Endodermal cell (in vitro differentiated cells): Measurements from ENCODE around the gene CARD14. TPM values are rescaled to one million over a fixed set of nuclear protein-coding genes. Genes with fewer than 3 reads are reported as not detected.

Source experiments
- DNase-seq: peaks from one replicate; pipeline ENCODE4 v3.0.0-alpha.2; 2017
- H3K27ac ChIP-seq: 2 replicates; pipeline ENCODE4 v1.5.1; 2013; ENCODE audit warnings: mild to moderate bottlenecking, low read depth, low read length, moderate library complexity
- H3K27me3 ChIP-seq: 2 replicates; pipeline ENCODE4 v1.6.1; 2013; ENCODE audit warnings: mild to moderate bottlenecking, low read length, moderate library complexity; ENCODE audit not compliant: insufficient read depth, control insufficient read depth, poor library complexity, severe bottlenecking
- H3K36me3 ChIP-seq: 2 replicates; pipeline ENCODE4 v1.7.0; 2013; ENCODE audit warnings: mild to moderate bottlenecking, low read length, moderate library complexity; ENCODE audit not compliant: control insufficient read depth, insufficient read depth
- H3K4me1 ChIP-seq: one replicate; pipeline ENCODE4 v1.7.0; 2013; ENCODE audit warnings: low read length; ENCODE audit not compliant: control insufficient read depth, insufficient read depth
- H3K4me3 ChIP-seq: 2 replicates; pipeline ENCODE4 v1.5.1; 2013; ENCODE audit warnings: mild to moderate bottlenecking, low read length, moderate library complexity
- H3K9ac ChIP-seq: 2 replicates; pipeline ENCODE4 v1.6.1; 2013; ENCODE audit warnings: mild to moderate bottlenecking, low read length, moderate library complexity; ENCODE audit not compliant: poor library complexity, severe bottlenecking; ENCODE audit errors: extremely low read depth
- H3K9me3 ChIP-seq: 2 replicates; pipeline ENCODE4 v1.6.1; 2013; ENCODE audit warnings: mild to moderate bottlenecking, low read length, moderate library complexity; ENCODE audit not compliant: control insufficient read depth
- H3K27ac Mint-ChIP-seq: 2 replicates; pipeline ENCODE4 v1.8.0; 2020; ENCODE audit warnings: mixed read lengths
- H3K27me3 Mint-ChIP-seq: 2 replicates; pipeline ENCODE4 v1.8.0; 2021; ENCODE audit warnings: mild to moderate bottlenecking, mixed read lengths; ENCODE audit not compliant: insufficient read depth
- H3K36me3 Mint-ChIP-seq: 2 replicates; pipeline ENCODE4 v1.8.0; 2020; ENCODE audit warnings: low read depth, mixed read lengths
- H3K4me1 Mint-ChIP-seq: 2 replicates; pipeline ENCODE4 v1.8.0; 2020; ENCODE audit warnings: mixed read lengths
- H3K4me3 Mint-ChIP-seq: 2 replicates; pipeline ENCODE4 v1.8.0; 2020; ENCODE audit warnings: mild to moderate bottlenecking, moderate library complexity, mixed read lengths
- H3K9me3 Mint-ChIP-seq: 2 replicates; pipeline ENCODE4 v1.8.0; 2020; ENCODE audit warnings: mild to moderate bottlenecking, mixed read lengths
- CTCF ChIP-seq: fragments of 200-600 bp; sonication (generic); conservative IDR thresholded peaks from 2 replicates; pipeline ENCODE4 v1.5.0; 2021; ENCODE audit warnings: antibody characterized with exemption, mild to moderate bottlenecking
- WGBS, 2 experiments: methylation state at CpG; one replicate each; pipeline versions ENCODE4 v1.1.5 to v1.1.7; 2013; ENCODE audit warnings: missing lambda C conversion rate in 2 of 2, mixed read lengths in 1 of 2; ENCODE audit not compliant: insufficient coverage in 1 of 2, insufficient read length in 1 of 2; 5-methylcytosine and 5-hydroxymethylcytosine counted together
- total RNA-seq, 2 donors: library from RNA; stranded (reverse); fragmentation: NEBNext Ultra II Directional in 1 of 2; extraction: Animal tissue kit (Norgen Biotek cat#: 25700) in 1 of 2; gene quantifications; 2 replicates in 1 of 2; 3 replicates in 1 of 2; pipeline ENCODE4 v1.2.1, GENCODE V29; 2021

Gene CARD14
- total RNA-seq, 2 donors from 2014 or later: 0.31 TPM; not detected in 1

- TF ChIP-seq CTCF: no peak
- H3K4me3 ChIP-seq: no peak overlapping the region
- H3K36me3 ChIP-seq: no peaks in the 10 kb centered on the region
- no peak overlapping the region for H3K9ac ChIP-seq
- H3K4me3 Mint-ChIP-seq: no peak overlapping the region
- WGBS, 2 experiments: 87 to 89% methylated on average over 3 to 5 of the region's 5 CpGs
- no peaks in the 10 kb centered on the region for H3K9me3 ChIP-seq
- peaks cover 3% of the 10 kb centered on the region for H3K27me3 Mint-ChIP-seq
- no peak overlapping the region for H3K27ac ChIP-seq
- no peak for DNase-seq
- no peaks in the 10 kb centered on the region for H3K4me1 Mint-ChIP-seq
- no peak overlapping the region for H3K27ac Mint-ChIP-seq
- H3K27me3 ChIP-seq: no peaks in the 10 kb centered on the region
- no peaks in the 10 kb centered on the region for H3K36me3 Mint-ChIP-seq
- H3K4me1 ChIP-seq: no peaks in the 10 kb centered on the region
- H3K9me3 Mint-ChIP-seq: no peaks in the 10 kb centered on the region
Observed at GRCh38 chr17:80168371-80168770, 1.5 kb upstream of the CARD14 start.

- Mint-ChIP-seq H3K36me3 (no peaks in the 10 kb centered on the region), H3K4me3 (no peak overlapping the region), H3K27ac (no peak overlapping the region), H3K9me3 (no peaks in the 10 kb centered on the region), H3K4me1 (no peaks in the 10 kb centered on the region), H3K27me3 (peaks cover 3% of the 10 kb centered on the region)
- TF ChIP-seq CTCF: no peak
- H3K9me3 ChIP-seq: no peaks in the 10 kb centered on the region
- H3K4me1 ChIP-seq: no peaks in the 10 kb centered on the region
- H3K36me3 ChIP-seq: no peaks in the 10 kb centered on the region
- H3K27me3 ChIP-seq: no peaks in the 10 kb centered on the region
- 96 to 100% methylated on average over 2 to 5 of the region's 5 CpGs for WGBS, 2 experiments
- no peak for DNase-seq
- H3K27ac ChIP-seq: no peak overlapping the region
- no peak overlapping the region for H3K9ac ChIP-seq
- H3K4me3 ChIP-seq: no peak overlapping the region
Observed at GRCh38 chr17:80169107-80169506, 723 bp upstream of the CARD14 start.

- Mint-ChIP-seq H3K4me3 (no peak overlapping the region), H3K4me1 (no peaks in the 10 kb centered on the region), H3K9me3 (no peaks in the 10 kb centered on the region), H3K27me3 (peaks cover 3% of the 10 kb centered on the region), H3K36me3 (no peaks in the 10 kb centered on the region), H3K27ac (no peak overlapping the region)
- Histone ChIP-seq H3K9ac (no peak overlapping the region), H3K27ac (no peak overlapping the region), H3K9me3 (no peaks in the 10 kb centered on the region), H3K4me1 (no peaks in the 10 kb centered on the region), H3K36me3 (no peaks in the 10 kb centered on the region), H3K4me3 (no peak overlapping the region), H3K27me3 (no peaks in the 10 kb centered on the region)
- WGBS, 2 experiments: 92 to 97% methylated on average over 6 to 7 of the region's 7 CpGs
- no peak for DNase-seq
- no peak for TF ChIP-seq CTCF
Observed at GRCh38 chr17:80171681-80172080, 1.9 kb downstream of the CARD14 start.
